GM18505 (cell line): ENCODE results near the gene SBF1.
A peak's percentile ranks its signal among the peaks of the same experiment; 100 is the strongest.

ENCODE experiments used
- ATAC-seq: cut with Tn5 transposase; IDR thresholded peaks from one replicate; pipeline ENCODE4 v1.9.1; 2021; ENCODE audit not compliant: unreplicated experiment
- POLR2A ChIP-seq: IDR thresholded peaks from 4 replicates; pipeline ENCODE4 v1.6.1; 2011; ENCODE audit warnings: borderline replicate concordance; ENCODE audit not compliant: insufficient read depth, insufficient read length; ENCODE audit errors: extremely low read depth

SBF1 gene

DNA sequence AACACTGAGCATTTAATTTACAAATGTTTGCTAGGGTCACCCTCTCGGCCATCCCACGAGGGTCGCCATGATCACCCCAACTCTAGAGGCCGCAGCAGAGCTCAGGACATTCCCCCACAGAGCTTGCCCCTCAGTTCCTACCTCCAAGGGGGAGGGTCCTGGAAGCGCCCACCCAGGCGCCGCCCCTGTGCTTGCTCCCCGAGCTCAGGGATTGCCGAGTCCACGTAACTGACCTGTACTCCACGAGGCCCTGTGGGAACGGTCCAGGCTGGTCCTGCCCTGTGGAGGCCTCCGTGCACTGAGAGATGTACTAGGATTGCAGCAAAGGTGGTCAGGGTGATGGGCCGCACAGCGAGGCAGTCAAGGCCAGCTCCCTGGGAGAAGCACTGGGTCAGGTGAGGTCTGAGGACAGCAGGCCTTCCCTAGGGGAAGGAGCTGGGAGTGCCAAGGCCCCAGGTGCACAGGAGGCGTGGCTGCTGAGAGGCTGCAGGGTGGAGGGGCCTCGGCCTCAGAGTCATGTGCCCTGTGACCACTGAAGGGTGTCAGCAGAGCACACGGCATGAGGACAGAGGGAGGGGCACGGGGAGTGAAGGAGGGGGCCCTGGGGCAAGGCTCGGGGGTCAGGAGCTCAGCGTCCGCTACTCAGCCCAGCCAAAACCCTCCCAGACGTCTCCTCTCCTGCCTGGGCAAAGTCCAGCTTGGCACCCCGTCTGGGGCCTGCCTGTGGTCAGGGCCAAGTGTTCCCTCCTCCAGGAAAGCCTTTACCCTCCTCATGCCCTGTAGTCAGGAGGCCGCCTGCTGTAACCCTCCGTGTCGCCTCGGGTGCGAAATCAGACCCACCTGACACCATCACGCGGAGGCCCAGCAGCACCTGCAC lies 9.4 kb upstream of the SBF1 start:
- ATAC-seq: no peak

DNA sequence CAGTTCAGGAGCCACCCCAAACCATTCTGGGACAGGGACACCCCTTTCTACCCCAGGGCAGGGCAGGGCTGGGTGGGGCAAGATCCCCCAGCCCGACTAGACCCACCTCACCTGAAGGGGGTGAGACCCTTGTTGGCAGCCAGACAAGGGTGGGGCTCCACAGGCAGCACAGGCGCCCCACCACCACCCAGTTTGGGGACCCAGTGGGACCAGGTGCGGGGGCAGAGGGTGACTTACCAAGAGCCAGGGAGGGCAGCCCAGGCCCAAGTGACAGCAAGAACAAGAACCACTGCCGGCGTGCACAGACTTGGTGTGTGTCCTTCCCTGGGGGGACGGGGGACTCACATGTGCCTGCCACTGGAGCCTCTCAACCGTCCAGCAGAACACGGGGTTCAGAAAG lies 8.7 kb upstream of the SBF1 start:
- no peak for TF ChIP-seq POLR2A
- ATAC-seq: no peak

More for the DNA sequence above, 9.4 kb upstream of the SBF1 start:
- TF ChIP-seq POLR2A: no peak

DNA sequence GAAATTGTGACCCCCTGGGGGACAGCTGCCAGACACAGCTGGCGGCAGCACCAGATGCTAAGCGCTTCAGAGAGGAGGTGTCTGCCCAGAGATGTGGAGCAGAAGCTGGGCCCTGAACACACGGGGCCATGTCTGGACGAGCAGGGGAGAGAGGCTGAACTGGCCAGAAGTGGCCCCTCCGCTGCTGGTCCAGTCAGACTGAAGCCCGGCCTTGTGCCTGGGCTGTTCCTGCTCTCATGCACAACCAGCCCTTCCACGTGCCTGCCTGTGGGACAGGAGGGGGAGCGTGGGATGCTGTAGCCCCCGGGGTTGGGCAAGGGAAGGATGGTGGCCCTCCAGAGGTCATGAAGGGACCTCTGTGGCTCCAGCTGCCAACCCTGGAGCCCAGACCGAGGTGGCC lies 8.3 kb upstream of the SBF1 start:
- ATAC-seq: no peak
- TF ChIP-seq POLR2A: no peak

DNA sequence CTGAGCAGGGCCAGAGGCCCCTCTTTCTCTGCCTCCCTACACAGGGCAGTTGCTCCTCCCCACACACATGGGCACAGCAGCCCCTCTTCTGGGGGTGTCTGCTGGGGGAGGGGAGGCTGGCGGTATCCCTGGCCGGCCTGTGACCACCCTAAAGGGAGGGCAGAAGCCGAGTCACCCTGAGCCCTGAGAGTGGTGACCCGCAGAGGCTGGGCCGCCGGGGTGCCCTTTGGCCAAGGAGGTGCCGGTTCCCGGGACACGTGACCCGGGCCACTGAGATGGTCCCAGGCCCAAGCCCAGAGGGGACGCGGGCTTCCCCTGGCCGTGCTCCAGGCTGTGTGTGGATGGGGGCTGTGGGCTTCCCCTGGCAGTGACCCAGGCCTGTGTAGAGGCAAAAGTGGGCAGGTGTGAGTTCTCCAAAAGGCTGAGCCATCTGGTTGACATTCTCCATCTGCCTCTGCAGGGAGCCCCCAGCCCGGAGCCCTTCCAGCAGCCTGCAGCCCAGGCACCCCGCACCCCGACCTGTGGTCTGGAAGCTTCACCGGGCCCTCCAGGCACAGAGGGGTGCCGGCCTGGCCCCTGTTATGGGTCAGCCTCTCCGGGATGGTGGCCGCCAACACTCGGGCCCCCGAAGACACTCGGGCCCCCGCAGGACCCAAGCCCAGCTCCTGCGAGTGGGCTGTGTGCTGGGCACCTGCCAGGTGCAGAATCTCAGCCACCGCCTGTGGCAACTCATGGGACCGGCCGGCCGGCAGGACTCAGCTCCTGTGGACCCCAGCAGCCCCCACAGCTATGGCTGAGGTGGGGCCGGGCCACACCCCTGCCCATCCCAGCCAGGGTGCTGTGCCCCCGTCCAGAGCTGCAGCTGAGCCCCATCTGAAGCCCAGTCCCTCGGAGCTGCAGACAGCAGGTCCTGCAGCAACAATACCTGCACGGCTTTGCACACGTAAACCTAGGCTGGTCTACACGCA lies 7.6 kb upstream of the SBF1 start:
- no peak for ATAC-seq
- TF ChIP-seq POLR2A: no peak

DNA sequence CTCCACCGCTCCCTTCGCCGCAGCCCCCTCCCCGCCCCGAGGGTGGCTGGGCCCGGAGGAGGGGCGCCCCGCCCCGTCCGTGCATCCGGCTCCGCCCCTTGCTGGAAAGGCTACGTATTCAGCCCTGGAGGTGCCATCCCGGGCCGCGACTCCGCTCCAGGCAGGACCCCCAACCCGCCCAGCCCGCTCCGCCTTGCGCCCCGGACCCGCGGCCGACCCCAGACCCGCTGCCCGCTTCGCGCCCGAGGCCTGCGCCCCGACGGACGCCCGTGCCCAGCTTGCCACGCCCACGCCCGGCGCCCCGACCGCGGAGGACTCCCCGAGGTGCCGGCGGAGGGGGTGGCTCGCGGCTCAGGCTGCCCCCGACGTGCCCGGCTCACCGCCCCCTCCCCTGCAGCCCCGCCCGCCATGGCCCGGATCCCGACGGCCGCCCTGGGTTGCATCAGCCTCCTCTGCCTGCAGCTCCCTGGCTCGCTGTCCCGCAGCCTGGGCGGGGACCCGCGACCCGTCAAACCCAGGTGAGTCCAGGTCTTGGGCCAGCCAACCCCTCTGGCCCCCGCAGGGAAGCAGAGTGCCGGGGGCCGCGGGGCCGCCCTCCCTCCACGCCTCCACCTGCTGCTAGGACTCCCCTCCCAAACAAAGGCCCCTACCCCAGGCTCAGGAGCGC lies 6.7 kb upstream of the SBF1 start, which contains the start of gene ADM2:
ADM2 (plus strand) TSS at position 104 of the 667 bp plus-strand sequence; CDS start at position 409, 305 bp downstream.
- no peak for TF ChIP-seq POLR2A
- no peak for ATAC-seq

DNA sequence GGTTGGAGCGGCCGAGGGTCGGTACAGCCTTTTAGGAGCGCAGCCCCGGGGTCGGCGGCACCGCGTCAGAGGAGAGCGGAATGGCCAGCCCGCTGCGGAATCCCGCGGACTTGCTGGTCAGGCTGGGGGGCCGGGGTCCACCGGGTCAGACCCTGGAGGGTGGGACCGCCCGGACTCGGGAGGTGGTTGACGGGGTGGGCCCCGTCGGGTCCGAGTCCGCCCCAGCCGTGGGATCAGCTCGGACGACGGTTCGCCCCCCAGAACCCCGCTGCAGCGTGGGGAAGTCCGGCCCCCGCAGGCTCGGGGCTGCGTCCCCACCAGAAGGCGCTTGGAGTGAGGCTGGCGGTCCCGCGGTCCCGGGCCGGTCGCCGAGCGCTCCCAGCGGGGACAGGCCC lies 6.2 kb upstream of the SBF1 start:
- no peak for TF ChIP-seq POLR2A

DNA sequence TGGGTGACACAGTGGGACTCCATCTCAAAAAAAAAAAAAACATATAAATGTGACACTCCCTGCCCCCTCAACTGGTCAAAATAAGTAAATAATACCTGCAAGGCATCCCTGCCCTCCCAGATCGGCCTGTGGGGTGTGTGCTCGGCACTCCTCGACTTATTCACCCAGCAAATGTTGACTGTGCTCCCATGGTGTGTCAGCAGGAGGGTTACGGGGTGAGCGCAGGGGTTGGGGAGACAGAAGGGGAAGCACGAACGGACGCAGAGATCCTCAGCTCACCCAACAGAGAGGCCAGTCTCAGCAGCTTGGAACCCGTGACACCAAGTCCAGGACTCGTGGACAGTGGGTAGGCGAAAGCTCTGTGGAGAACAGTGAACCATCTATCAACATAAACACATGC lies 4.9 kb upstream of the SBF1 start:
- no peak for TF ChIP-seq POLR2A

More for the DNA sequence above, 6.2 kb upstream of the SBF1 start:
- no peak for ATAC-seq

DNA sequence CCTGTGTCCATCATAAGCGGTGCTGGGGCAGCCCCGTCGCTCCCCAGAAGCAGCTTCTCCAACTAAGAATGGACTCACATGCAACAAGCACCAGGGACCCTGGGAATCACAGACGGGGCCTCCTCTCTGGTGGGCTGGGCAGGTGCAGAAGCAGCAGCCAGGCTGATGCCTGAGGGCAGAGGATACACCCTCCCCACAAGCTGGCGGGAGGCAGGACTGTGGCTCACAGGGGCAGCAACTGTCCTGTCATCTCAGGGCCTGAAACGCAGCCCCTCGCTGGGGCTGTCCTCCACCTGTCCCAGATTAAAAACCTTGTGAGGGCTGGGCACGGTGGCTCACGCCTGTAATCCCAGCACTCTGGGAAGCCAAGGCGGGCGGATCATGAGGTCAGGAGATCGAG lies 3.1 kb upstream of the SBF1 start:
- ATAC-seq: no peak
- no peak for TF ChIP-seq POLR2A

More for the DNA sequence above, 4.9 kb upstream of the SBF1 start:
- no peak for ATAC-seq

DNA sequence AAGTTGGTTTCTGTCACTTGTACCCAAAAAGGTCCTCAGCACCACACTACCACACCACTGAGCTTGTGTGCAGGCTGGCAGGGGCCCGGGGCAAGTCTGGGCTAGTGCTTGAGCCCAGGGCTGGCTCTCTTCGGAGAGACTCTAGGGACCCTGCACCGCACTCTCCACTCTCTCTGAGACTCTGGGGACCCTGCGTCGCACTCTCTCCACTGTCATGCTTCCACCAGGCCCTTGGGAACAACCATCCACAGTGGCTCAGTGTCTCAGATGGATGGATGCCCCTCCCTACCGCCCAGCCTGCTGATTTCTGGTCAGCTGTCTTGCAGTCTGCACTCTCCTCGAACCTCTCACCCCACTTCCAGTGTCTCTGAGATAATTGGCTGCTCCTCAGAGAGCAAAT lies 2.0 kb upstream of the SBF1 start:
- TF ChIP-seq POLR2A: no peak
- no peak for ATAC-seq

DNA sequence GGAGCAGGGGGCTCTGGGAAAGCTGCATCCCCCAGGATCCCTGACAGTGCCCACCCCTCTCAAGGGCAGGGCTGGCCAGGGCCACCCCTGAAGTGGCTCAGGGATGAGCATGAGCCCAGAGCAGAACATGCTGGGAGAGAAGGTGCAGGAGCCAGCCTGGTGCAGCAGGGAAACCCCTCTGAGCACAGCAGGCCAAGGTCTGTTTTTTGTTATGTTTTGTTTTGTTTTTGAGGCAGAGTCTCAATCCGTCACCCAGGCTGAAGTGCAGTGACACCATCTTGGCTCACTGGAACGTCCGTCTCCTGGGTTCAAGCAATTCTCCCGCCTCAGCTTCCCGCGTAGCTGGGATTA lies 792 bp upstream of the SBF1 start:
- ATAC-seq: no peak
- no peak for TF ChIP-seq POLR2A

DNA sequence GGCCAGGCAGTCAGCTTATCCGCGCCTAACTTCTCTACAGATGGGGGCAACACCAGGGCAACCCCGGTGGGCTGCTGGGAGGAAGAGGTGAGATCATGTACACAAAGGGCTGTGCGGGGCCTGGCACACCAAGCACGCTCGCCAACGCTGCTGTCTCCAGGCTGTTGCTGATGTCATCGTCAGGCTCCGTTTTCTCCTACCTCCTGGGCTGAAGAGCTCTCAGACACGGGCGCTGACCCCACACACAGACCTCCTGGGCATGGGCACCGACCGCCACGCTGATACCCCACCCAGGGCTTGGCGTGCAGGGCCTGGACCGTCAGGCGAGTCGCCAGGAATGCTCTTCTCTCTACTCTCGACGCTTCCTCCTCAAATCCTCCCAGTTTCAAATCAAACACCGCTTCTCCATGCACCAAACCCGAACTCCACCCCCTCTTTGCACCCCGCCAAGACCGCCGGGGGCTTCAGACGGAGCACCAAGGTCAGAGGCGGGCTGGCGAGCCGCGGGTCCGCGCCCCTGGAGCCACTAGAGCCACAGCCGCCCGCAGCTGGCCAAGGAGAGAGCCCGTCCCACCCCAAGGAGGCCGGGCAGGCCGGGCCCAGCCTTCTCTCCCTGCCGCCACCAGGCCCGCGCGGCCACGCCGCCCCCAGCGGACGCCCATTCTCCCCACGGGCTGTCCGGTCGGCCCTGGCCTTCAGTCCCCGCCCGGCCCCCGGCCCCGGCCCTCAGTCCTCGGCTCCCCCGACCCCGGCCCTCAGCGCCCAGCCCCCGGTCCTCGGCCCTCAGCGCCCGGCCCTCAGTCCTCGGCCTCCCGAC lies 772 bp downstream of the SBF1 start:
- peak; percentile 3 for ATAC-seq
- no peak for TF ChIP-seq POLR2A

DNA sequence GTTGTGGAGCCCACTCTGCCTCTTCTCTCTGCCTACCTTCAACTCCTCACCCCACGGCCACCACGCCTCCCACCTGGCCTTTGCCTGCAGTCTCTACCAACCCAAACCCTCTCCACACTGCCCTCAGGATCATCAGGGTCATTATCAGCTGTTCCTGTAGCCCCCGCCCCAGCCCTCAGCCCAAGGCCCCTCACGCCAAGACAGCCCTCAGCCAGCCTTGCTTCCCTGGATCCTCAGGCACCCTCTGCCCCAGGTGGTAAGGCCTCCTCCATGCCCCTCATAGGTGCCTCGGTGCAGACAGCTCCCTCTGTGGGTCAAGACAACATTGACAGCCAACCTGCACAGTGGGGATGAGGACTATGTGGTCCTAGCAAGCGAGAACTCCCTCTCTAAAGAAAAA lies 1.7 kb downstream of the SBF1 start:
- TF ChIP-seq POLR2A: no peak
- ATAC-seq: no peak
